Measurements from ENCODE around the gene TSPAN33.

Gene TSPAN33

DNA sequence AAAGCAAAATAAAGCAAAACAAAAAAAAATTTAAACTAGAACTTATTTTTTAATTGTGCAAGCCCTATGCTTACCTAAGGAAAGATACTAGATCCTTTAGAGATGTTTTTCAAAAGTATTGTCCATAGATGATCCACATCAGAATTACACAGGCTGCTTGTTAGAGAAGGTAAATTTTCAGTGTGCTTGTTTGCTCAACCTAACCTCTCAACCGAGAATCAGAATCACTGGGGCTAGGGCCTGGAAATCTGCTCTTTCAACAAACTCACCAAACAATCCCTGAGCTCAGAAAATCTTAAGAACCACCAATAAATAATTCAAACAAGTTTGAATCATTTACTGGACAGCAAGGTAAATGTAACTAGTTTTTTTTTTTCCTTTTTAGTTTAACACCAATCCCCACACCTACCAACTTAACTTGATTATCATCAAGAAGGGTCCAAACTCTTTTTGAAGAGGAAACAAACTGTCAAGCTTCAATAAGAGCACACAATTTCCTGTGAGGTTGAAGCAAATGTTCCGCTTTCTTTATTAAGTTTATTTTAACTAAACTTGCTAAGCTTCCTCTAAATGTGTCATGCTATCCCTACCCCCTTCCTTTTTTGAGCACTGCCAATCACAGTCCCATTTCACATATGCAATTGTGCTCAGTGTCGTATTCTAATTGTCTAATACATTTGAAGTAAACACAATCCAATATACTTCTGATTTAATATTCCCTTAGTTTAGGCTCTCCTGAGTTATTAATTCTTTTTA is 7.4 kb upstream of the TSPAN33 start:
- no peak for DNase-seq

DNA sequence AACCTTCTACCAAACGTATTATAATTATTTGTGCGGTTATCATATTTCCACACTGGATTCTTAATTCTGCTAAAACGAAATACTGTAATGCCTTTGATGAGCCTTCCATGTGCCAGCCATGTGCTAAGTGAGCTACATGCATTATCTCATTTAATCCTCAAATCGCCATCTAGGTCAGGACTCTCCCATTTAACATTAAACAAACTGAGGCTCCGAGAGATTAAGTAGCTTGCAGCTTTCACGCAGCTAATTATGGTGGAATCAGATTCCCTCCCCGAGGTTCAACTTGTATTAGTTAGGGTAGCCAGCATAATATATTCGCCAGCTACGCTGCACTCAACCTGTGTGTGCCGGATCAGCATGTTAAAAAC is 798 bp upstream of the TSPAN33 start:
- DNase-seq, result no peak

DNA sequence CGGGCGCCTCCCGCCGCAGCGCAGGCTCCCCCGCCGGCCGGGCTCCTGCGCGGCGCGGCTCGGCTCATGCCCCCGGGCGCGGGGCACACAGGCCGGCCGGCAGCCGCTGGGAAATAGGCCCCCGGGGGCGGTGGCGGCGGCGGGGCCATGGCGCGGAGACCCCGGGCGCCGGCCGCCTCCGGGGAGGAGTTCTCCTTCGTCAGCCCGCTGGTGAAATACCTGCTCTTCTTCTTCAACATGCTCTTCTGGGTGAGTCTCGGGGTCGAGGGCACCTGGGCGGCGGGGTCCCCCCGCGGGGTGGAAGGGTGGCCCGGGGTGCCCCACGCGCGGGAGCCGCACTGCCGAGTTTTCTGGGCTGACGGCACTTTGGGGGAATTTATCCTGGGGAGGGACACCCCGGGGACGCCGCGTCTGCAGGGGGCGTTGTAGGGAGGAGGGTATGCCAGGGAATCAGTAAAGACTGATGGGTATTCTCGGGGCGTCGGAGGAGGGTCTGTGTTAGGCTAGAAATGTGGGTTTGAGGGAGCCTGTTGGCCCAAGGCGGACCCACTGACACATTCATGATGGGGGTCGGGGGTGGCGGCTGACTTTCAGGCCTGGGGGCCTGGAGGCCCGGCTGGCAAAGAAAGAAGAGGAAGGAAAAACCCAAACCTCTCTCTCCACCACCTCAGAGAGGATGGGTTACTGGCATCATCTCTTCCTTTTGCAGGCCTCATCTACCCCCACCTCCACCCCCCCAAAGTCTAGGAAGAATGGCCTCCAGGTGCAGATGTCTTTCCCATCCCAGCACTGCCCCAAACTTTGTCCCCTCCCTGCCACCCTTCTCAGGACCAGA is 544 bp downstream of the TSPAN33 start:
- DNase-seq, result peak; percentile 68

DNA sequence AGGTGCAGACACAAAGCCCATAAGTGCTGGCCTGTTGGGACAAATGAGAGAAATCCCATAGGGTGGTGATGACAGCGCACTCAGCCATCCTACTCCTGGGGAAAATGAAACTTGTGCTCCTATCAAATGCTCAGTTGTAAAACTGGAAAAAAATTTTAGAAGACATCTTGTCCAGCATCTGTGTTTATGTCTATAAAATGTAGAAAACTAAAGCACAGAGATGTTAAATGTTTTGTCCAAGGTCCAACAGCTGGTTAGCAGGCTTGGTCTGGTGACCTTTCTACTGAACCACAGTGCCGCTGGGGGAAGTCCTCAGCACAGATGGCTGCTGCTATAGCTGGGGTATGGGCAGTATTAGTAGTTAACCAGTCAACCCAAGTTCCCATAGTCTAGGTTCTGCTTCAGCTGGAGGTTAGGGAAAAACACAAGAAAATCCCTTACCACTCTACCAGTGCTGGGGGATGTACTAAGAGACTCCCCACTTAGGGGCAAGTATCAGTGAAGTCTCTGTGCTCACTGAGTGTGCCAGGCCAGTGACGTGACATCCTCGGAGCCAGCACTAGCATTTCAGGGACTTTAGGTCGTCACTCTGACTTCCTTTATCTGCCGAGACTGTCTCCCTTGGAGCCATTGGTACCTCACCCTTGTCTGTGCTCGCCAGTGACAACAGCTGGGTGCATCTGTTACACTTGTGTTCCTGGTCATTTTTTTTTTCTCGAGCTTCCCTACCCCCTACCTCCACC is 1.9 kb downstream of the TSPAN33 start:
- DNase-seq, result no peak

DNA sequence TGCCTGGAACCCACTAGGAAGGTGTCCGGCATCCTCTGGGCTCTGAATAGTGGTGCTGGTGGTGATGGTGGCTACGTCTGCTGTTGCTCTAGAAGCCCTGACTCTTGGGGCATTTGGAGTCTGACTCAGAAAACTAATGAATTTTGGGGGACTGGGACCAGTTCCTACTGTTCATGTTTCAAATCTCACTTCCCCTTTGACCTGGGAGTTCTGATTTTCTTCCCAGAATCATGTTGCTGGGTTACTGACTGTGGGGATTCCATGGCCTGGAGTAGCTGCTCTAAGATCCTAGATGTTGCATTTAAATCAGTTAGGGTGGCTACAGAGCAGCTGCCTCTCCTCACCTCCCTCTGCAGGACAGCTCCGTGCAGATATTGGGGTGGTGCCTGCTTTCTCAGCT is 3.2 kb downstream of the TSPAN33 start:
- DNase-seq, result no peak

DNA sequence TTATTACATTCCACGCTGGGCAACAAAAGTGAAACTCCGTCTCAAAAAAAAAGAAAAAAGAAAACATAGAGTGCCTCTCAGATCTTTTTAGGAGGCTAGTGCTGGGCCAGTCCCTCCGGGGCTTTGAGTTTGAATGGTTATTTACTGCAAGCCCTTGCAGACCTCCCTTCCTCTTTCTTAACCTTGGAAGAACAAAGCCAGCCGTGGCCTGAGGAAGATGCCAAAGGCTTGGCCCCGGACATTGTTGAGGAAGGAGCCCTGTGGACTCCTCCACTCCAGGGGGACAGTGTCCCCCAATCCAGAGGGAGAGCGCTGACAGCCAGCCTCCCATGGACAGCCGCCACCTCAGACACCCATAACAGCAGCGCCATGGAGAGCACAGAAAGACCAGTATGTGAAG is 5.0 kb downstream of the TSPAN33 start:
- DNase-seq, result no peak

DNA sequence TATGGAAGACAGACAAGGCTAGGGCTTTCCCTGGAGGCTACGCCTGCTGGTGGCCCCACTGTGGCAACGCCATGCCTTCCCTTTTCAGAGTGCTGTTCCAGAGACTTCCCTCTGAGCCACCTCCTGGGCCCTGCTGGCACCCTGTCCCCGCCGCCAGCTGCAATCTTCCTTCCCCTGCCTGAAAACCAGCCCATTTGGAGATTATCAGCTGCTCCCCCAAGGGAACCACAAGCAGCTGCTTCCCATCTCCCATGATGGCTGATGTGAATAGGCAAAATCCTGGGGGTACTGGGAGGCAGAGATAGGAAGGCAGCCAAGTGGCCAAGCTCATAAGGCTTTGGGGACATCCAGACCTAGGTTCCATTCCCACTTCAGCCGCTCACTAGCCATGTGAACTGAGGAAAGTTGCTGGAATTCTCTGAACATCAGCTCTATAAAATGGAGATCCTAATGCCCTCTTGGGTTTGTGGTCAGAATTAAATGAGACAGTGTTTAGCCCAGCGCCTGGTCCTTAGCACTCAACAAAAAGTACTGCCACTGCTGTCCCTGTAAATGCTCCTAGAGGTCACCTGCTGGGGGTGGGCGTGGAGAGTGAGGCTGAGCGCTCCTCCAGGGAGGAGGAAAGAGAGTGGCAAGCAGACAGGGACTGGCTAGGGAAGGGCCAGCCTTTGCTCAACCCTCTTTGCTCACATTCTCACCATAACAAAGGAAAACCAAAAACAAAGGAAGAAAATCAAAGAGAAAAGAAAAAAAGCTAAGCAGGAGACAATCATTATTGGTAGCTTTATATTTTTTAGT is 5.9 kb downstream of the TSPAN33 start:
- no peak for DNase-seq

DNA sequence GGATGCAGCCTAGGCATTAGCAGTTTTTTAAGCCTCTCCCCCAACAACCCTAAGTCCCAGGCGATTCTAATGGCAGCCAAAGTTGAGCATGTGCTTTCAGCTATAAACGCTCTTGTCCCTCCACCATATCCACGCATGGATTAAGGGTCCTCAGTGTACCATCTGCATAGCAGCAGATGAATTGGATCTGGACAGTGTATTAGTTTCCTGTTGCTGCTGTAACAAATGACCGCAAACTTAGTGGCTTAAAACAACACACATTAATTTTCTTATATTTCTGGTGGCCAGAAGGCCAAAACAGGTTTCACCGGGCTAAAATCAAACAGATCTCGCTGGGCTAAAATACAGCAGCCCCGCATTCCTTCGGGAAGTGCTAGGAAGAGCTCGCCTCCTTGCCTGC is 13.1 kb downstream of the TSPAN33 start:
- no peak for DNase-seq

DNA sequence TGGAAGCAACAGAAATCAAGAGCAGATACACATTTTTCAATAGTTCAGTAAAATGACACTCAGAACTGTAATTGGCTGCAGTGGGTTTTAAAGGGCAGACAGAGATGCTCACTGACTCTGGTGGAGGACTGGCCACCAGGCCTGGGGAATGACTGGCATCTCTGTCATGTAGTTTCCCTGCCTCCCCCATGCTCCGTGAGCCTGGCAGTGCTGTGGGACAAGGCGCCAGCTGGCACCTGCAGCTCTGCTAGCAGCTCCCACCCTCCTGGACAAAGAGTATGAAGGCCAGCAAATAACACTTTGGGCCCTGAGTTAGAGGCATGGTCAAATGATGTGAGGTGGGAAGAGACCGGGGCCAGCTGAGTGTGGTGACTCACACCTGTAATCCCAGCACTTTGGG is 15.0 kb downstream of the TSPAN33 start:
- no peak for DNase-seq

DNA sequence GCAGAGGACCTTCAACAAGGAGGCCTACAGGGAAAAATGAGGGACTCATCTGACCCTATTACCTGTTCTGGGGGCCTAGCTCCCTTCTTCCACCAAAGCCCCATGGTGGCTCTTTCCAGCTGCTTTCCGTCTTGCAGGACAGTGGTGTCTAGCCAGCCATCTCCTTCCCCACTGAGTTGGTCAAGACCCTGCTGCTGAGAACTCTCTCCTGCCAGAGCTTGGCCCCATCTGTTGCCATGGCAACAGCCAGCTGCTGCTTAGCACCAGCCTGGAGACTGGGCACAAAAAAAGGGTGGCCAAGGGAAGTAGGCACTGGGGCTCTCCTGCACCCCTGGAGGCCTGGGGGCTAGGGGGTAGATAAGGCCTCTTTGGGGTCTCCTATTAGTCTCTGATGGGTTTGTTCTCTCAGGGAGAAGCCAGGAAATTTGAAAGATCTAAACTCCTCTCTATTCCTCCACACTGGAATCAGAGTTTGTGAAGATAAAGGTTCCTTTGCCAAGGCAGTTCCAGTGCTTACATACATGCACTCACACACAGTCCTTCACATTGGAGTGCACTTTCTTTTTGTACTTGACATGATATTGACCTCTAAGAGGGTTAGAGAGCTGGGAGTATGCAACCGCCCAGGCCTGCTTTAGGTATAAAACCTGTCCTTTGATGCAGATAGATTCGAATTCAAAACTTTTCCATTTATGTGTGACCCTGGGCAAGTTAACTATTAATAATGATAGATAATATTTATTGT is 15.8 kb downstream of the TSPAN33 start:
- DNase-seq, result no peak

DNA sequence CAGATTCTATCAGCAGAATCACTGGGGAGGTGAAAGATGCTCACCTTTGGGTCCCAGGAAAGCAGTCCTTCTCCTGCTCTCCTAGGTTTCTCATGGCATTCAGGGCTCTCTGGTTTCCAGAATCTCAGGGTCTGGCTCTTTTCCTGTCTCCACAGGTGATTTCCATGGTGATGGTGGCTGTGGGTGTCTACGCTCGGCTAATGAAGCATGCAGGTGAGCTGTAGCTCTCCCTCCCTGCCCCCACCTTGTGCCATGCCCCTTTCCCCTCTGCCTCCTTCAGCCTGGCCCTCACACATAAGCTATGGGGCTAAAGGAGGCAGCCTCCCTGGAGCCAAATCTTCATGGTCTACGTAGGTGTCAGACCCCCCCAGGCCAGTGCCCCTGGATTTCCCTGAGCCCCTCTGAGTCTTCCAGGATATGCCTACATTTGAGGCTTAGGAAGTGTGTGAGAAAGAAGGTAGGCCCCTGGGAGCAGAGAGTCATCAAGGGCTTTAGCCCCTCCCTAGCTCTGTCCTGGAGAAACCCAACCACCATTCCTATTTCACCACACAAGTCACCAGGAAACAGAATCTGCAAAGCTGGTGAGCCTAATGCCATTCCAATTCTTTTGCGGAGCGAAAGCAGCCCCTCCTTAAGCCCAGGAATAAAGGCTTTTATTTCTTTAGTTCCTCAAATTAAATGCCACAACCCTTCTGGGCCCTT is 17.2 kb downstream of the TSPAN33 start:
- DNase-seq, result no peak

DNA sequence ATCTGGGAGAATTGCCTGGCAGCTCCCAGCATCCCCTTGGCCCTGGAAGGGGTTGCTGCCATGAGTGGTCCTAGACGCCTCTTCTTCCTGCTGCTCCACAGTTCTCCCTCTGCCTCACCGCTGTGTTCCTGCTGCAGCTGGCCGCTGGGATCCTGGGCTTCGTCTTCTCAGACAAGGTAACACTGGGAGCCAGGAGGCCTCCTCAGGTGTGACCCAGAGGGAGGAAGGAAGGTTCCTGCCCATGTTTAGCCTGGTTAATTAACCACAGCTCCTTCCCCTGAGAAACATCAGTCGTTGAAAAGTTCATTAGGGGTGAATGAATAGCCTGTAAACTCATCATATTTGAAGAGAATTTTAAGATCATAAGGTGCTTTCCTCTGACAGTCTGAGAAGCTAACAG is 18.2 kb downstream of the TSPAN33 start:
- no peak for DNase-seq

DNA sequence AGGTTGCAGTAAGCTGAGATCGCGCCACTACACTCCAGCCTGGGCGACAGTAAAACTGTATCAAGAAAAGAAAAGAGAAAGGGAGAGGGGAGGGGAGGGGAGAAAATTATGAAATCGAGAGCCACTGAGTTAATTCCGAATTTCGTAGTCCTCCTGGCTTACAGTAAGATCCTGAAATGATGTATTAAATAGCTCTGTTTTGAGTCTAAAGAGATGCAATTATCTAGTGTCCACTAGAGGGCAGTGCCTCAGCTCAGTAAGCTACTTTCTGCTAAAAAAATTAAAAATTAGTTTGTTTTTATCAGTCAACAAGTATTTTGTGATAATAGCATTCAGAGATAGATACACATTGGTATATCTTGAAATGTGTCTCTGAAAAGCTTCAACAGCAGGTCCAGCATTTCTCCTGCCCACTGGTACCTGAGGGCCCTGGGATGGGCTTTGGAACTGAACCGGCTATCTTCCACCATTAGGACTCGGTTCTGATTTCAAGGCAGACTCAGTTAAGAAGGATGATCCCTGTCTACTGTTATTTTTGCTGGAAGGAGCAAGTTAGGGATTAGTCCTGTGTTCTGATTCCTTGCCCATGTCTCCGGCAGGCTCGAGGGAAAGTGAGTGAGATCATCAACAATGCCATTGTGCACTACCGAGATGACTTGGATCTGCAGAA is 19.5 kb downstream of the TSPAN33 start:
- DNase-seq, result no peak

DNA sequence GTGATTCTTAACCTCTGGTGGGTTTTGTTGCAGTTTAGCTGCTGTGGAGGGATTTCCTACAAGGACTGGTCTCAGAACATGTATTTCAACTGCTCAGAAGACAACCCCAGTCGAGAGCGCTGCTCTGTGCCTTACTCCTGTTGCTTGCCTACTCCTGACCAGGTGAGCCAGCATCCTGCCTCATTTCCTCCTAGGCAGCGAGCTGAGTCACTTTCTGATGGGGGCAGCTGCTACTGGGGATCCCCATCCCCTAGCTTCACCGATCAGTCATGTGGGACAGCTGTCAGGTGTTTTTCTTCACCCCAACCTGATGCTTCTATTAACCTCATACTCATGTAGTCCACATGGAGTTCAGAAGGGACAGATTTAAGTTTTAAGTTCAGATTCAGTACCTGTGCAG is 22.2 kb downstream of the TSPAN33 start:
- DNase-seq, result no peak

DNA sequence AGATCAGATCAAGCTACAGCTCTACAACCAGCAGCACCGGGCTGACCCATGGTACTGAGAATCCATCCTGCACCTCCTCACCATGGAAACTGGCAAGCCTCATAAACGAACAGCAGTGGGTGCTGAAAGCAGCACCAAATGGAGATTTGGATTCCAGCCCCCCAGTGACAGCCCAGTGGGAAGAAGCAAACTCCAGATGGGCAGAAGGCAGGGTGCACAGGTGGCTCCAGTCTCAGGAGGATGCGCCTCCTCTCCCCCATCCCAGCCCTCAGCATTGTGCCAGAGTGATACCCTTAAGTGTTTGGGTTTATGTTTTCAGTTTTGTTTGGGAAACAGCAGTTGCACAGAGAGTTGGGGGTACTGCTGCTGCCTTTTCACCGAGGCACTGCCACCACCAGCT is 23.3 kb downstream of the TSPAN33 start:
- DNase-seq, result no peak

DNA sequence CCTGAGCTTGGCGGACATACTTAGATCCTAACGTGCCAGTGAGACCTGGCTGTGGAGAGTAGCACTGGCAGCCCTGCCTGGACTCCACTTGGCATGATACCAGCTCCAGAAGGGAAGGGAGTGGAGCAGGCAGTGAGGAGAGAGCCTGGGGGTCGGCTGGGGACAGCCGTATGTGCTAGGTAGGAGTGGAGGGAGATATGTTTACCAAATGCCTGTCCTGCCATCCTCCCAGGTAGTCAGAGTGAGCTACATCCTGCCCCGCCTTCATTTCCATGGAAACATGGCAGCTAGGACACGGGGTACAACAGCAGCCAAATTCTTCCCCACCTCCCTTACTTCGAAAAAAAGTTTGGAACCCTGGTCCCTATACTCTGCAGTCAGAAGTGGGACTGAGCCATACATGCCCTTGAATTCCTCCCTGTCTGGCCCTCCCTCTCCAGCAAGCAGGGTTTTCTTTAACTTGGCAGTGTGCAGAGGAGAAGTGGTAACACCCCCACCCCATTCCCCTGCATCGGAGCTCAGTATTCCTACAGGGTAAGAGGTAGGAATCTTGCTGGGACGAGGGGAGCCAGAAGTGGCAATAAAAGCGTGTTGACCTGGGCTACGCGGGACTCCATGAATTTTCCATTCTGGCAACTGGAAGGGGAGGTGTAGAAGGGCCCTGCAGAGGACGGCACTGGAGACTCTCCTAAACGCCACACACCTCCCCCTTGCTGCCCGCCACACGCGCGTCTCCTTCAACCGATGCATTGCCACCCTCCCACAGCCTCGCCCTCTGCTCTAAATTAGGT is 23.9 kb downstream of the TSPAN33 start:
- DNase-seq, result no peak

DNA sequence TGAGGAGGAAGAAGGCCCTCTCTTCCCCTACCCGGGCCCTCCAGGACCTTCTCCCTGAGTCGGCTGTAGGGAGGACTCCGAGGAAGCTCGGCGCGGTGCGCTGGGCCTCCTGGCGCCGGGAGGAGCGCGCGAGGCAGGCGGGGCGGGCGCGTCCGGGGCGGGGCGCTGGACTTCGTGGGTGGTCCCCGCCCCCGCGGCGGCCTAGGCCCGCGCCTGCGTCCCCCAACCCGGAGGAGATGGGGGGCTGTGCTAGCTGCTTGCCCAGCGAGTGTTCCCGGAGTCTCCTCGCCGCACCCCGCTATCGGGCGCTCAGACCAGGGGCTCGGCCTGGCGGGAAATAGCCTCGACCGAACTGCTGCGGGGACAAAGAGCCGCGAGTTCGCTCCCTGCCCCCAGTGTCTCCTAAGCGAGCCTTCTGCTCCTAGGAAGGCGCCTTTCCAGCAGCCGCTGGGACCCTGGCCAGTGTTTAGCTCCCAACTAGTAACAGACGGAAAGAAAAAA is 24.7 kb downstream of the TSPAN33 start:
- DNase-seq, result peak; percentile 72

DNA sequence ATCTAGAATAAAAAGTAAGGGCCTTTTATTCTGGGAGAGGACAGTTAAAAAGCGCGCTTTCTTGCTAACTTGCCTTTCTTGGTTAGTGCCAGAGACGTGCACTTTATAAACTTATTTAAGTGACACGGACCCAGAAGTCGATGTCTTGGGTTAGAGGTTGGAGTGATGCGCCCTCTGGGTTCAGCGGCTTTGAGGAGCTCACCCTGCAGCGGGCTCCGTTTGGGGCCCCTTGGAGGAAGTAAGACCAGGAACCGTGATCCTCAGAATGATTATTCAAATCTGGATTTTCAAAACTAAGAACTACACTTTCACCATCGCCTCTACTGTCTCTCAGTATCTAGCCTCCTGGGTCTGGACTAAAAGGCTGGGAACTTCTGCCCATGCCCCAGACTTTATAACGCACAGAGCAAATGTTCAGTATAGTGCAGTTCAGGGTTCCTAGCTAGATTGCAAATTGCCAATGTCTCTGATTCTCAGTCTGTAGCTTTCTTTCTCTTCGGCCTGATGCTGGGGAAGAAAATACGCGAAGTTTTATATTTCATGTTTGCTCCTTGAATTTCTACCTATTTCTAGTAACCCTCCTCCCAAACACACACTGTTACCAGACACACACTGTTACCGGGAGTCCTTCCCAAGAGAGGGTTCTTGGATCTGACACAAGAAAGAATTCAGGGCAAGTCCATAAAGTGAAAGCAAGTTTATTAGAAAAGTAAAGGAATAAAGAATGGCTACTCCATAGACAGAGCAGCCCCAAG is 25.4 kb downstream of the TSPAN33 start:
- no peak for DNase-seq

DNA sequence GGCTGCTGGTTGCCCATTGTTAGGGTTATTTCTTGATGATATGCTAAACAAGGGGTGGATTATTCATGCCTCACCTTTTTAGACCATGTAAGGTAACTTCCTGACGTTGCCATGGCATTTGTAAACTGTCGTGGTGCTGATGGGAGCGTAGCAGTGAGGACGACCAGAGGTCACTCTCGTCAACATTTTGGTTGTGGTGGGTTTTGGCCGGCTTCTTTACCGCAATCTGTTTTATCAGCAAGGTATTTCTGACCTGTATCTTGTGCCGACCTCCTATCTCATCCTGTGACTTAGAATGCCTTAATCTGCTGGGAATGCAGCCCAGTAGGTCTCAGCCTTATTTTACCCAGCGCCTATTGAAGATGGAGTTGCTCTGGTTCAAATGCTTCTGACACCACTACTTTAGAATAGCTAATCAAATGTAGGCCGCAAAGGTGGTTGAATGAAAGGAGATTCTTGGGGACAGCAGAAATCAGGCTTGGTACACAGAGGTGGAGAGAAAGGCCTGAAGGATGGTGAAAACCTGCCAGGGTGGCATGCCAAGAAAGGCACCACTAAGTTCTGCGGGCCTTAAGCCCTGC is 26.0 kb downstream of the TSPAN33 start:
- DNase-seq, result no peak
